ENCODE data around the gene CLINT1.

The CLINT1 gene

DNA sequence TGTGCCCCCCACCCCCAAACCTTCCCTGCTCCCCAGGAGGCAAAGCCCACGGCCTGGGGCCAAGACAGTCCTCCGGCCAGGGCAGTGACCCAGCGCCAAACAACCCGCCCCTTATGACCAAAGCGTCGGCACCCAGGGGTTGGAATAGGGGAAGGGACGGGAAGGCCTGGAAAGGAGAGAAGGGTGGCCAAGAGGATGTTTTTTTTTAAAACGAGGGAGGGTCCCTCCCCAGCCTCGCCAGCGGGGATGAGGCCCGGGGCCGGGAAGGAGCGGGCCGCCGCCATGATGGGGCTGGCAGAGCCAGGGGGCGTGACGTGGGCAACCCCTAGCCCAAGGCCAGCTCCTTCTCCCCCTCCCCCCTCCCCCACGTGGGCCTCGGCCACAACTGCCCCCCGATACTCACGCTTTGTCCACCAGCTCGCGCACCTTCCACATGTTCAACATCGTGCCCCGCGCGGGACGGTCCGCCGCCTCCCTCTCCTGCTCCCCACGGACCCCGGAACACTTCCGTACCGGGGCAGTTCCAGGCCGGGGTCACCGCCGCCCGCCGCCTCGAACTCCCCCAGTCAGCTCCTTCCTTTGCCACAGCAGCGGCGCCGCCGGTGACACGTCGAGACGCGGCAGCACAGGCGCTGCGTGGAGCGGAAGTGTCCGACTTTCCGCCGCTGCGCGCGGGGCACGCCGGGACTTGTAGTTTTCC, at the start of gene CLINT1:
Gene CLINT1 (minus strand): TSS at position 619 of the 700 bp plus-strand sequence. CDS start 175 bp downstream, at position 444.
- TF ChIP-seq, protein P1, sequence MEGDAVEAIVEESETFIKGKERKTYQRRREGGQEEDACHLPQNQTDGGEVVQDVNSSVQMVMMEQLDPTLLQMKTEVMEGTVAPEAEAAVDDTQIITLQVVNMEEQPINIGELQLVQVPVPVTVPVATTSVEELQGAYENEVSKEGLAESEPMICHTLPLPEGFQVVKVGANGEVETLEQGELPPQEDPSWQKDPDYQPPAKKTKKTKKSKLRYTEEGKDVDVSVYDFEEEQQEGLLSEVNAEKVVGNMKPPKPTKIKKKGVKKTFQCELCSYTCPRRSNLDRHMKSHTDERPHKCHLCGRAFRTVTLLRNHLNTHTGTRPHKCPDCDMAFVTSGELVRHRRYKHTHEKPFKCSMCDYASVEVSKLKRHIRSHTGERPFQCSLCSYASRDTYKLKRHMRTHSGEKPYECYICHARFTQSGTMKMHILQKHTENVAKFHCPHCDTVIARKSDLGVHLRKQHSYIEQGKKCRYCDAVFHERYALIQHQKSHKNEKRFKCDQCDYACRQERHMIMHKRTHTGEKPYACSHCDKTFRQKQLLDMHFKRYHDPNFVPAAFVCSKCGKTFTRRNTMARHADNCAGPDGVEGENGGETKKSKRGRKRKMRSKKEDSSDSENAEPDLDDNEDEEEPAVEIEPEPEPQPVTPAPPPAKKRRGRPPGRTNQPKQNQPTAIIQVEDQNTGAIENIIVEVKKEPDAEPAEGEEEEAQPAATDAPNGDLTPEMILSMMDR (IDR thresholded peaks at IDR 0.05) = no peak
- peak within 1 kb of the TSS; percentile 83 to 91 for H3K27ac ChIP-seq
- peak; percentile 95 for DNase-seq (ENCODE audit: low spot score)
- peak within 1 kb of the TSS; percentile 94 for H3K4me3 ChIP-seq

GRCh38 chr5:157908459-157908858, 49.5 kb upstream of the CLINT1 start:
- H3K4me3 ChIP-seq = no peak overlapping the region
- DNase-seq (ENCODE audit: low spot score) = no peak
- H3K27ac ChIP-seq = no peak overlapping the region
- TF ChIP-seq, protein P1 (IDR thresholded peaks at IDR 0.05) = no peak

- no peak for DNase-seq (ENCODE audit: low spot score)
- TF ChIP-seq, protein P1 (IDR thresholded peaks at IDR 0.05) = no peak
- no peak overlapping the region for H3K27ac ChIP-seq
- H3K4me3 ChIP-seq = no peak overlapping the region
Measured at GRCh38 chr5:157907479-157907878, 48.5 kb upstream of the CLINT1 start.

- DNase-seq (ENCODE audit: low spot score) = no peak
- H3K27ac ChIP-seq = no peak overlapping the region
- H3K4me3 ChIP-seq = no peak overlapping the region
- TF ChIP-seq, protein P1 (IDR thresholded peaks at IDR 0.05) = no peak
Measured at GRCh38 chr5:157903117-157903450, 44.1 kb upstream of the CLINT1 start.

DNA sequence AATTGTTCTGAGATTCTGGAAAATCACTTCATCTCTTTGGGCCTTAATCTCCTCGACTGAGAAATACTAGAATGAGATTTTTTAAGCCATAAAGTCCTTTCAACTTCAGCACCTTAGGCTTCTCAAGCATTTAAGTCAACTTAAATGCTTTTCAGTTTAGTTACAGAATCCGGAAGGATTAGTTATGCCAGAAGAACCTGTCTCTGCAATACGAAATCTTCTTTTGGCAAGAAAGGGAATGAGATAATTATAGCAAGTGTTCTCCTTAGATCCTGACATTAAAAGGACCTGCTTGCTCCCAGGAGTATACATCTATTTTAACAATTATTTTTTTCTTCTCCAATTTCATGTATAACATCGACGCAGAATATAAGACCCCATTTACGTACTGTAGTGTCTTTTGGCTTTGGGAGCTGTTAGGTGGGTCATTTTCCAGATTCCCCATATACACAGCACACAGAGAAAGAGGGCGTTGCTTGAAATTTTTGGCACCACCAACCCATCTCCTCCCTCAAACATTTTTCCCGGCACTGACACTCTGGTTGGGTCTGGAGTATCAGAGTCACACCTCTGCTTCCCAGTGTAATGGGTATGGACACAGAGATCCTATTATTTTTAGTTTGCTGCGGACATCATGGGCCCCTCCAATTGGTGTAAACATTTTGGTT, 43.6 kb upstream of the CLINT1 start:
- TF ChIP-seq, protein P1 (IDR thresholded peaks at IDR 0.05) = no peak

GRCh38 chr5:157900644-157901043, 41.7 kb upstream of the CLINT1 start:
- DNase-seq (ENCODE audit: low spot score) = no peak
- Histone ChIP-seq H3K4me3 (no peak overlapping the region), H3K27ac (no peak overlapping the region)
- TF ChIP-seq, protein P1 (IDR thresholded peaks at IDR 0.05) = no peak

More for the DNA sequence above, 43.6 kb upstream of the CLINT1 start:
- Histone ChIP-seq H3K27ac (no peak overlapping the region), H3K4me3 (no peak overlapping the region)
- no peak for DNase-seq (ENCODE audit: low spot score)

DNA sequence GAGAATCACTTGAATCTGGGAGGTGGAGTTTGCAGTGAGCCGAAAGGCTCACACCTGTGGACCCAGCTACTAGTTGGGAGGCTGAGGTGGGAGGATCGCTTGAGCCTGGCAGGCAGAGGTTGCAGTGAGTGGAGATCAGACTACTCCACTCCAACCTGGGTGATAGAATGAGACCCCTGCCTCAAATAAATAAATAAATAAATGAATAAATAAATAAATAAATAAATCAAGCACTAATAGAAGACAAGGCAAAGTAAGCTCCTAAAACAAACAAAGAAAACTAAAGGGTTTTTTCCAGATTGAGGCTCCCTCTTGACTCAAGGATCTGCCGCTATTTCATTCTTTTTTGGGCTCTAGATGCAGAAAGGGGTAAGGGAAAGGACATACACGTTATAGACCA, 34.7 kb upstream of the CLINT1 start:
- Histone ChIP-seq H3K27ac (no peak overlapping the region), H3K4me3 (no peak overlapping the region)
- TF ChIP-seq, protein P1 (IDR thresholded peaks at IDR 0.05) = no peak
- DNase-seq (ENCODE audit: low spot score) = no peak

Data from coronary artery (tissue), 2 donors.